ENCODE results near the gene MMP28.

MMP28 gene

GRCh38 chr17:35799942-35800341, 4.5 kb upstream of the MMP28 start:
- DNase-seq (ENCODE audit: low read depth): no peak

- DNase-seq (ENCODE audit: low read depth): no peak
Measured at GRCh38 chr17:35797918-35798317, 2.5 kb upstream of the MMP28 start.

DNA sequence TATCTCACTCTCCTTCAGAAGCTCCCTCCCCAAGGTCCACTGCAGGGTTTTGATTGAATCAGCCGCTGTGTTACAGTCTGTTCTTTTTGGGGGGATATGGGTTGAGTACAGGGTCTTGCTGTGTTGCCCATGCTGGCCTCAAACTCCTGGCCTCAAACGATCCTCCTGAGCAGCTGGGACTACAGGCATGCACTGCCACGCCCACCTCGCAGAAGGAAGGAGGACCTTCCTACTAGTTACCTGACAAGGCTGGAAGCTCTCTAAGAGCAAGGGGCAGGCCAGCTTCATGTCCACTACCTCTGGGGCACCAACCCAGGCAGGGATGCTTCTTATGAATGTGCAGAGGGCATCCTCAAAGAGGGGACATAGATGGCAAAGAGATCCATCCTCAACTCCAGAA, 1.9 kb upstream of the MMP28 start:
- DNase-seq (ENCODE audit: low read depth): no peak

- no peak for DNase-seq (ENCODE audit: low read depth)
Measured at GRCh38 chr17:35796942-35797341, 1.5 kb upstream of the MMP28 start.

DNA sequence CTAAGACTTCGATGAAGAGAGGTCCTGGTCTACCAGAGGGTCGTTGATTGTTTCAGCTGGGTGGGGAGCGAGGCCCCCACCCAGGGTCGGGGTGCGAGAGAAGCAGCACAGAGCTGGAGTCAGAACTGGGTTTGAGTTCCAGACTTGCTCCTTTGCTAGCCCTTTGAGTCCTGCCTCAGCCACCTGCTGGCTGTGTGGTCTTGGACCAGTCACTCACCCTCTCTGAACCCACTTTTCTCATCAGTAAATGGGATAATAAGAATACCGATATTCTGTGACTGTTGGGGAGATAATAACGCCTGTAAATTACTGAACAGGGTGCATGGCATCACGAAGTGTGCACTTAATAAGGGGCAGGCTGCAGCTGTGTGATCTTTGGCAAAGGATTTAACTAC, 427 bp upstream of the MMP28 start:
- DNase-seq (ENCODE audit: low read depth): no peak

DNA sequence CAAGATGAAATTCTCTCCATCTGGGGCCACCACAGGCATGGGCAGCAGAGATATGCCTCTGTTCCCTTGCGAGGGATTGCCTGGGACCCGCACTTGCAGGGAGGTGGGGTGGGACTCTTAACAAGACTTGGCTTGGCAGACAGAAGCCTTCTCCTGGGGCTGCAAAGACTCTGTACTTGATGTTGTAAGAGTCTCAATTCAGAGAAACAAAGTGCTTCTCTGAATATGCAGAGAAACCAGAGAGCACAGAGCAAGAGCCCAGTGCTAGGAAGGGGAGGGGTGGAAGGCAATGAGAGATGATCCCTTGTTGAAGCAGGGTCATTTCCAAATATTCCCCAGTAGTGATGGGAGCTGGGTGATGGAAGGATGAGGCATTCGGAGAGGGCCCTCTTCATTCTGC, 2.2 kb downstream of the MMP28 start:
- DNase-seq (ENCODE audit: low read depth): no peak

DNA sequence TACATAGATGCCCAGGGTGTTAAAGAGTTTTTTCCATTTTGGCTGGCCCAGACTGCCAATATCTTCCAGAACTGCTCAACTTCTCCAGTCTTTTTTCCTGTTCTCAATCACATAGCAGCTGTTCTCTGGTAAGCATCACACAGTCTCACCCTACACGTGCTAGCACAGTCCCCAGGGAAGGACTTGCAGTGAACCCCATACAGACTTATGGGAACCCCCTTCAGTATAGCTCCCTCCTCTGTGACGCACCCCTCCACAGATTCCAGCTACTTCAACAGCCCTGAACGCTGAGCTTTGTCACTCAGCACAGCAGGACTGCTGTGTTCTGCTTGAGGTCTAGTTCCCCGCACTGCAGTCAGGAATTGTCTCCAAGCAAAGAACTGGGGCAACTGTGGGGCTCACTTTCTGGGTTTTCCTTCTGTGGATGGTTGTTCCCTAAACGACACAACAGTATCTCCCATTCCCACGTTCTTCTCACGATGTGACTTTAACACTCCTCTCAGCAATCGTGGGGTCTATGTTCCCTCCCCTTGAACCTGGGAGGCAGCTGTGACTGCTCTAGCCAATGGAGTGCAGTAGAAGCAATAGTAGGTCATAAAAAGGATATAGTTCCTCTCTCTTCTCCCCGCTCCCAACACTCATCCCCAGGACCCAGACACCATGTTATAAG, 3.6 kb downstream of the MMP28 start:
- DNase-seq (ENCODE audit: low read depth): no peak

GRCh38 chr17:35790841-35791240, 4.6 kb downstream of the MMP28 start:
- no peak for DNase-seq (ENCODE audit: low read depth)

- DNase-seq (ENCODE audit: low read depth): peak; percentile 62
Measured at GRCh38 chr17:35788477-35789368, 6.7 kb downstream of the MMP28 start.

DNA sequence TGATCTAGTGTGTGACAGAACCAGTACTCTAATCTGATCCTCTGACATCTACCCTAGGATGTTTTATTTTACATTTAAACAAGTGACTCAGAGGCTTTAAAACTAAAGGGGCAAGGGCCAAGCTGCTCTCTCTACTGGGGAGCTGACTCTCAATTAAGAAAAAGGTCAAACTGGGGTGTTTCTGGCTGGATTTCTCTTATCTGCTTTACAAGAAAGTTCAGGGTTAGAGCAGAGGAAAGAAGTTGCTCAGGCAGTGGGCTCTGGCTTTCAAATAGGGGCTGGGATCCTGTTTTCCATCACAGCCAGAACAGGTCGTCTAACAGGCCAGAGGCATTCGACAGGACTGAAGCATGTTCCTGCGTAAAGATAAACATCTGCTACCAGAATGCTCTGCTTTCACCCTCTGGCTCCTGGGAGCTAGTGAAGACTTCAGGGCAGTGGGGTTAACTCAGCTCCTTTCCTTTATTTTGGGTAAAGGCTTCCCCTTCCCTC, 8.5 kb downstream of the MMP28 start:
- DNase-seq (ENCODE audit: low read depth): no peak

DNA sequence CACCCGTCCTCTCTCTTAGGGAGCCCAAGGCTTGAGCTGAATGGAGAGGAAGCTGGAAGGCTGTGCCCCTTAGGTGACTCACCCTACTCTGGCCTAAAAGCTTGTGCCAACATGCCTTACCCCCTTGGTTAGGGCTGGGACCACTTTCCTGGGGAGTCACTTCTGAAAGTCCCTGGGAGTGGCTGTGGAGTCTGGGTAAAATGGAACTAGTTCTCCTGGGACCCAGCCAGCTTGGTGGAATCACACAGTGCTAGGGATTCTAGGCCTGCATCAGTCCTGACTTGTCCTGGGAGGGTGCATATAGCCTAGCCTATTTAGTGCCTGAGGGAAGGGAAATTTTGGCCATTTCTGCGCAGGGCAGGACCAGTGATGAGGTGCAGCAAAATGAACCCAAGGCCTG, 10.5 kb downstream of the MMP28 start:
- DNase-seq (ENCODE audit: low read depth): no peak

DNA sequence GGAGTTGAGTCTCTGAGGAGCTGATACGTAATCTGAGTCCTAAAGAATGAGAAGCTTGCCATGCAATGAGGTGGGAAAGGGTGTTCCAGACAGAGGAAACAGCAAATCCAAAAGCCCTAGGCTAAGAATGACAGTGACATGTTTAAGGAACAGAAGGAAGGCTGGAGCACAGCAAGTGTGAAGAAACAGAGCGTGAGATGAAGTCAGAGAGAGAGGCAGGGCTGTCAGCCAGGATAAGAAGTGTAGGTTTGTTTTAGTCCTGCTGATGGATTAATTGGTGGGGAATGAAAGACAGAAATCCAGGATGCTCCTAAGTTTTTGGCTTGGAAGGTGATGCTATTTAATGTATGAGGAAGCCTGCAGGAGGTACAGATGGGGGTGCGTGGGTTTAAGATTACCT, 14.5 kb downstream of the MMP28 start:
- no peak for DNase-seq (ENCODE audit: low read depth)

DNA sequence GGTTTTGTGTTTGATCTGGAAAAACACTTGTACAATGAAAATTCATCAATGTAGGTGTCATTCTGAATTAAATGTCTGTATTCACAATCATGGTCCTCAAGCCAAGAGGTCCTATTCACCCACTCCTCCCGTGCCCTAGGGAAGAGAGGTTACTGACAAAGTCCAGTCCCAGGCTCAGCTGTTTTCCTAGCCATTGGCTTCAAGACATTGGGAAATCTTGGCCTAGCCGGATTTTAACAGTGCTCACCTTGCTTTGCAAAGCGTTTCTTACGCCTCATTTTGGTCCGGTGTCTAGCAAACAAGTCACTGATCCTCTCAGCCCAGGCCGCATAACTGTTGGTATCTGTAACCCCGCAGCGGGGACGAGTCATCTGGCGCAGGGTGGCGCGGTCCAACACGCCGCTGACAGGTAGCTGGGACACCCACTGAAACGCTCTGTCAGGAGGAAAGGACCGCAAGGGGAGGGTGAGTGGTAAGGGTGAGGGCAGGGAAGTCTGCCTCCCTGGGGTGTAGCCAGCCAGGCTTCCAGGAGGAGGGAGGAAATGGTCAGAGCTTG, 16.7 kb downstream of the MMP28 start:
- DNase-seq (ENCODE audit: low read depth): no peak

GRCh38 chr17:35775583-35775982, 19.9 kb downstream of the MMP28 start:
- no peak for DNase-seq (ENCODE audit: low read depth)

GRCh38 chr17:35775039-35775438, 20.4 kb downstream of the MMP28 start:
- no peak for DNase-seq (ENCODE audit: low read depth)

DNA sequence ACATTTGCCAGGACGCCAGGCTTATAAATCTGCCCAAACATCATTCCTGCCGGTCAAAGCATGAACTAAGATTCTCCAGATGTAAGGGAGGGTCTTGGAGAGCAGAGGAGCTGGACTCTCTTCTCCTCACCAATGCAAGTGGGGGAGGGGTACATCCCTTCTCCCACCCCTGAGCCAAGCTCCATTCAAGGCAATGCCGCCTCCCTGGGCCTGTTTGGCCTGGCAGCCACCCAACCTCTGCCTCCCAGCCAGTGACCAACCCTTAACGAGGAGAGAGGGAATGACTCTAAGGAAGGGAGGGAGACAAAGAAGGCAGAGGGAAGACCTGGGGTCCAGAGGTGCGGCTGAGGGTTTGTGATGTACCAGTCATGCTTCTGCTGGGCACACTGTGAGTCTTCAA, 20.9 kb downstream of the MMP28 start:
- peak; percentile 63 for DNase-seq (ENCODE audit: low read depth)

GRCh38 chr17:35773679-35774425, 21.6 kb downstream of the MMP28 start:
- DNase-seq (ENCODE audit: low read depth): no peak

DNA sequence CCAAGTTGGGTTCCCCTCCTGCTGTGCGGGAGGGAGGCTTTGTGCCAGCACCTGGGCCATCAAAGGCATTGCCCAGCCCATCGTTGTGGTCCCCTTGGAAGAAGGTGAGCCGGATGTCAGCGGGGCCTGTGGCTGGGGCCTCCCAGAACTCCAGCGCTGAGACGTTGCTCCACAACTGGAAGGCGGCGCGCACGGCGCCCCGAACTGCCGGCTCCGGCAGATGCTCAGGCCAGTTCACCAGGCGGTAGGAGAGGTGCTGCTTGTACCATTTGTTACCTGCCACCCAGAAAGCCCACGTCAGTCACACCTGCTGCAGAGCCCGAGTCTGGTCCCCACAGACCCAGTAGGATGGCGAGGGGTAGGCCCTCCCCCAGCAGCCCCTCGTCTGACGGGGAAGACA, 22.3 kb downstream of the MMP28 start:
- no peak for DNase-seq (ENCODE audit: low read depth)

DNA sequence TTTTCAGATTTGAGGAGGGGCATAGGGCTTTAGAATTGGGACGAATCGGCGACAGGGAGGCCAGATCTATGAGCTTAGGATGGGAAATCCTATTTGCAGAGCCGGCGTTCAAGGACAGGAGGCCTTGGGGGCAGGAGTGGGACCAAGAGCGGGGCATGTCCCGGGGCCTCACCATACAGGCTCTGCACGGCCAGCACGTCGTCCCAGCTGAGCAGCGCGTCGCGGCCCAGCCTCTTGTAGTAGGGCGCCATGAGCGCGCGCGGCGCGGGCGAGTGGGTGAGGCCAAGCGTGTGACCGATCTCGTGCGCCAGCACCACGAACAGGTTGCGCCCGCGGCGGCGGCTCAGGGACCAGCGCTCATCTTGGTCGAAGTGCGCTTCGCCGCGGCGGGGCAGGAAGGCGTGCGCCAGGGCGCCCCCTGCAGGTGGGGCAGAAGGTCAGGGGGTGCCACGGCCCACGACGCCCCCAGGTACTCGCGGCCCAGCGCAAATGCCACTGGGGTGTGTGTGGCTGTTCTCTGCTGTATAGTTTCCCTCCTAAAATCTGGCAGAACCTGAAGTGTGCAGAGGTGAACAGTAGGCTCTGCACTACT, 25.4 kb downstream of the MMP28 start:
- DNase-seq (ENCODE audit: low read depth): no peak

DNA sequence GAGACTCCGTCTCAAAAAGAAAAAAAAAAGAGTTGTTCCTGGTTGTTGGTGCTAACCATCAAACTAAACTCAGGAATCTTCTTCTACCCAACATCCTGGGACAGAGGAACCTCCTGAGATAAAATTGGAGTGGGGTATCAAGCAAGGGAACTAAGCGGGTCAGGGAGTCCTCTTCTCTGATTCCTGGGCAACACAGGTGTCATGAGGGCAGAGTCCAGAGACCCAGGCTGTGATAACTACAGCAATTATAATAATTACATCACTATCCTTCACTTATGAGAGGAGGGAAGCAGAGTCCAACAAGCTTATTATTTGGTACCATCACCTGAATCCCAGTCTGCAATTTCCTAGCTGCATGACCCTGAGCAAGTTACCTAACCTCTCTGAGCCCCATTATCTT, 26.6 kb downstream of the MMP28 start:
- DNase-seq (ENCODE audit: low read depth): no peak

GRCh38 chr17:35766903-35767510, 28.4 kb downstream of the MMP28 start:
- DNase-seq (ENCODE audit: low read depth): no peak

- no peak for DNase-seq (ENCODE audit: low read depth)
Measured at GRCh38 chr17:35766489-35766877, 29.0 kb downstream of the MMP28 start.

Data from fibroblast of the conjunctiva (primary cell).